GM12872 (cell line): ENCODE data around the gene GHRL.

Experiments used
- CTCF ChIP-seq: IDR thresholded peaks from 3 replicates; pipeline ENCODE4 v1.5.1; 2011; ENCODE audit warnings: low read depth, mild to moderate bottlenecking, low read length, moderate library complexity; ENCODE audit not compliant: insufficient read depth

The GHRL gene

GRCh38 chr3:10238345-10239183, 54.2 kb downstream of the GHRL start:
- TF ChIP-seq CTCF = no peak
